Heart left ventricle (tissue), 13 donors: ENCODE results near the gene NELL1.

Experiments used
- CTCF ChIP-seq, 12 donors: fragments of 200-600 bp; sonication (generic) in 4 of 12; IDR thresholded peaks; one replicate each; pipeline versions ENCODE4 v1.5.0 to v1.8.0; 2018 to 2022; ENCODE audit warnings: antibody characterized with exemption in 12 of 12, mild to moderate bottlenecking in 5 of 12
- POLR2A ChIP-seq, 2 donors: fragments of 450-650 bp; IDR thresholded peaks; one replicate each; pipeline ENCODE4 v1.6.1; 2017; ENCODE audit warnings: antibody characterized with exemption in 2 of 2, mild to moderate bottlenecking in 2 of 2, moderate library complexity in 2 of 2
- donor health status: ischemic (EF 13 %, LVEDD 7.1; RV severe dilation, severe dysfunction).
- donor health status: DM: no; HTN: yes; CAD: no.
- donor health status: DM: no; HTN: no; CAD: no.
- donor health status: ischemic (EF 25% LVEDD 6.9; RV normal size, moderate dysfunction).
- donor health status: ischemic (EF 25% LVEDD 5.7; RV mildly dilated, moderate dysfunction).
- donor health status: ischemic (EF 35%, LVEDD 5.7; RV mildly dilated, moderate dysfunction).
- donor health status: nonischemic (EF 11% LVEDD 7.7; RV severe dilation, severe dysfunction).
- donor health status: DM: yes; HTN: yes; CAD: no.
- donor health status: PGD.
- donor health status: ischemic (EF 29% LVEDD 5.4; RV normal size, mild dysfunction).
- donor health status: nonischemic (EF 23%, LVEDD 6.1; RV moderate dilation, normal function).

- TF ChIP-seq CTCF (IDR thresholded peaks at IDR 0.05): no peak
- TF ChIP-seq POLR2A (IDR thresholded peaks at IDR 0.05): no peak
Measured at GRCh38 chr11:20964985-20965384, 295.6 kb downstream of the NELL1 start.
